Germinal center (tissue), 1 donor: ENCODE measurements around the gene RFC2.

ENCODE experiments used
- DNase-seq: peaks from one replicate; pipeline ENCODE4 v3.0.0; 2012; ENCODE audit warnings: mixed read lengths, low spot score

RFC2 gene

GRCh38 chr7:74254129-74254857, at the start of gene RFC2:
RFC2 (minus strand) TSS chr7:74254399; CDS start chr7:74254383, 16 bp downstream.
- DNase-seq, result peak; percentile 94

DNA sequence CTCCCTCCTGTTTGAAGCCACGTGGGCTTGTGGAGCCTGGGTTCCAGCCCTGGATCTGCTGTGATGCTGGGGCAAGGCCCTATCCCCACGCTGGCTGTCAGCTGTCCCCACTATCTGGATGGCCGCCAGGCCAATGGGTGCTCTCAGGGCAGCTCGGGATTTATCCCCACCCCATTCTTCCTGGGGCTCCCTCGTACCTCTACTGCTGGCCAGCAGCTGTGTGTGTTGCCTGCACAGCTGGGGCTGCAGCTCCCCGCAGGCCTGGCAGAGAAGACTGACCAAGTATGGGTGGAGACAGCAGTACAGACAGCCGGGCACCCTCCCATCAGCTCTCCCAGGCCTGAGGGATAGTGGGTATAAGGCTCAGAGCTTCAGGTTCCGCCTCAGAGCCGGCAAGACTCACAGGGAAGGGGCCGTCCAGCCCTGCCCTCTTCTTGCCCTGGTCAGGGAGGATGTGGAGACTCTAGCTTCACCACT, 48.6 kb upstream of the RFC2 start:
- DNase-seq, result no peak

GRCh38 chr7:74300926-74301325, 46.7 kb upstream of the RFC2 start:
- no peak for DNase-seq

DNA sequence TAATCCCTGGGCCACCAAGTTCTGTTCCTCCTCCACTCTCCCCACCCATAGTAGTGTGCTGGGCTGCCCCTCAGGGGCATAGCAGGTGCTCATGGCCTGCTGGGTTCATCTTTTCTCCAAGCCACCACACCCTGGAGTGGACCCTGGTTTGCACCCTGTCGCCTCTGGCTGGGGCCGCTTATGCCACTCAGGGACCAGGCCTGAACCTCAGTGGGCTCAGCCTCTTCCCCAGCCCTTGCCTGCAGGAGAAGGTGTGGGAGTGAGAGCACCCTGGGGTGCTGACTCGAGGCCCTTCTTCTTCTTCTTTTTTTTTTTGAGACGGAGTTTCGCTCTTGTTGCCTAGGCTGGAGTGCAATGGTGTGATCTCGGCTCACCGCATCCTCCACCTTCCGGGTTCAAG, 45.2 kb upstream of the RFC2 start:
- DNase-seq, result no peak

DNA sequence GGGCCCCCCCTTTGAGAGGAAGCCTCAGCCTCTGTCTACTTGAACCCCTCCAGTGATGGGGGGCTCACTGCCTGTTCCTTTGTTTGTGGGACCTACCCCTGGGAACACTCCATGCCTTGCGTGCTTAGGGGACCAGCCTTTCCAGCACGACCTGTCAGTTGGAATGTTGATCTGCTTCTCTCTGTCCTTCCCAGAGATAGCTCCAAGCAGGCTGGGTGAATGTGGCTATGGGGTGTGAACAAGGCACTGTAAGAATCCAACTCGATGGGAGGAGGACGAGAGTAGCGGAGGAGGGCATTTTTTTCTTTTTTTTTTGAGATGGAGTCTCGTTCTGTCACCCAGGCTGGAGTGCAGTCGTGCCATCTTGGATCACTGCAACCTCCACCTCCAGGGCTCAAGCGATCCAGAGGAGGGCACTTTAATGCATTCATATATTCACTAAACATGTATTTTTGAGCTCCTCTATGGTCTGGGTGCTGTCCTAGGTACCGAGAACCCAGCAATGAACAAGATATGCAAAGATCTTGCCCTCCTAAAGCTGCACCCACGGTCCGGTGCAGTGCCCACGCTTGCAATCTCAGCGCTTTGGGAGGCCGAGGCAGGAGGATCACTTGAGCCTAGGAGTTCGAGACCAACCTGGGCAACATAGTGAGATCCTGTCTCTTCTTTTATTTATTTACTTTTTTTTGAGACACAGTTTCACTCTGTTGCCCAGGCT, 43.5 kb upstream of the RFC2 start:
- DNase-seq, result no peak

DNA sequence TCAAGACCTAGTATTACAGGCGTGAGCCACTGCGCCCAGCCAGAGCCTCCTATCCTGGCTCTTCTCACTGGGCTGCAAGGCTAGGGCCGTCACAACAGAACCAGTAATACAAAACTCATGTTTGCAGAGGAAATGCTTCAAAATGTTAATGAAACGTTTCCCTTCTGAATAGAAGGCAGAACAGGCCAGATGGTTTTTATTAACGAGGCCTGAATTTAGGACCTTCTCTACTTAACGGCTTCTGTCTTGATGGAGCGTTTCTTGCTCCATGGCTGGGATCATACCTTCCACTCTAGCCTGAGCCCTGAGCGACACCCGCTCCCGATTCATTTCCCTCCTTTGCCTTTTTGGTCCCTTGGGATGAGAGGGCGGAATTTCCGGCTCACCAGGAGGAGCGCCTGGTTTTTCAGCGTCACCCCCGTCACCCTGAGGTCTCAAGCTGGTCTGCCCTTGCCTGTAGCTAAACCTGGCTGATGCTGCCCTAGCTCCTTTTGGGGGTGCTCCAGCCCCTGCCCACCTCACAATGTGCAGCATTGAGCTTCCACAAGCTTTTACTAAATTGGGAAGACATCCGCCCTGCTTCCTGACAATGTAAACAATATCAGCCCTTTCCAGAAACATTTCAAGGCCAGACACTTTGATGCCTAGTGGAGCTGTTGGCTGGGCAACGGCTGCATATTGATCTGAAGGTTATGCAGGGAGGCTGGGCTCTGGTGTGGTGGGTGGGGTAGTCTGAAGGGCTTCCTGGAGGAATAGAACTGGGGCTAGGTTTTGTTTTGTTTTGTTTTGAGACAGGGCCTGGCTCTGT, 40.2 kb upstream of the RFC2 start:
- no peak for DNase-seq

DNA sequence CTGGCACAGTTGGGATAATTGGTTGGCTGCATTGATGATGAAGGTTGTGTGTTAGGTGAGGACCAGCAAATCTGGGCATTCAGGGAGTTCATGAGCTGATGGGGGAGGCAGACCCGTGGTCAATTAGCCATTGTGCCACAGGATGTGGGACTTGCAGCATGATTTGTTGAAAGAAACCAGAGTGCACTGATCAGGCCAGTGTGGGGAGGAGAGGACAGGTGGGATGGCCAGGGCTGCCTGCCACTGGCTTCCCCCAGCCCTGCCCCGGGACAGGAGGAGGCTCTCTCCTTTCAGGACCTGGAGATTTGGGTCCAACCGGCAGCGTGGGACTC, 39.3 kb upstream of the RFC2 start:
- DNase-seq, result no peak

GRCh38 chr7:74292757-74293576, 38.8 kb upstream of the RFC2 start:
- no peak for DNase-seq

- DNase-seq, result no peak
Measured at GRCh38 chr7:74291535-74291934, 37.3 kb upstream of the RFC2 start.

DNA sequence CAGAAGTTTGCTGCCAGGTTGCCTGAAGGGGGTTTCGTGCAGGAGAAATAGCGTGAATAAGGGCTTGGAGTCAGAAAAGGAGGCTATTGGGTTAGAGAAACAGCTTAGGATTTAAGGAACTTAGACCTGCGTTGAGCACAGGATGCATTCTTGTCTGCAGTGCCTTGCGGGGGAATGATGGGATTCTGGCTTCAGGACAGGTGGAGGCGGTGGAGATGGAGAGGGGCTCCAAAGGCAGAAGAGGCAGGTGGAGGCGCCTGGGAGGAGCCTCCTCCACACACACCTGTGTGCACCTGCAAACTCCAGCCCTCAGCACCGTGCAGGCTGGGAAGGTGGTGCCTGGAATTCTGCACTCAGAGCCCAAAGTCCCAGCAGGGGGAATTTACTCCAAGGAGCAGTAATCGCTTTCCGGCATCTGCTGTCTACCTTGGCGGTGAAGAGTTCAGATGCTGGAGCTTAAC, 36.8 kb upstream of the RFC2 start:
- no peak for DNase-seq

- DNase-seq, result no peak
Measured at GRCh38 chr7:74290553-74290950, 36.4 kb upstream of the RFC2 start.

- DNase-seq, result peak; percentile 46
Measured at GRCh38 chr7:74289659-74290552, 35.7 kb upstream of the RFC2 start.

DNA sequence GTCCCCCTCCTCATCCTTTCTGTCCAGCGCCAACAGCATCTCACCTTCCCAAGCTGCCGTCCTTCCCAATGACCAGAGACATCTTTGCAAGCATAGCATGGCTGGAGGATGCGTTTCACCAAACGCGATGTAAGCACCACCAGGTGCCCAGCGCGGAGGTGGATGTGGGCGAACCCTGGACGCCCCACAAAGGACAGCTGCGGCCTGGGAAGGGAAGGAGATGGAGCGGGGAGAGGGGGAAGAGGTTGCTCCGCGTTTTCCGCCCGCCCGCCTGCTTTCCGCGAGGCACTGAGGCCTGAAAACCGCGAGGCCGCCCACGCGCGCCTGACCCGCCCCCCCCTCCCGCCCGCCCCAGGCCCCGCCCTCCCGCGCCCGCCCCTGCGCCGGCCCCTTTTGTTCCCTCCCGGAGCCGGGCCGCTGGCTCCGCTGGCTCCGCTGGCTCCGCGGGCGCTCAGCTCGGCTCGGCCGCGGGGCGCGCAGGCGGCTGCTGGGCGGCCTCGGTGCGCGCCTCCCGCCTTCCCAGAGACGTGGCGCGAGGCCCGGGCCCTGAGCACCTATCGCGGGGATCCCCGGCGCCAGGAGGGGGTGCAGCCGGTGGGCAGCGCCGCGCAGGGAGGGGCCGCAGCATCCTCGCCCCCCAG, 34.9 kb upstream of the RFC2 start, which contains the start of gene CLIP2:
CLIP2 (plus strand) TSS at position 390 of the 641 bp plus-strand sequence. CDS start 28,140 bp downstream, outside the sequence.
- DNase-seq, result peak; percentile 91

GRCh38 chr7:74288034-74288881, 34.1 kb upstream of the RFC2 start:
- DNase-seq, result no peak

- DNase-seq, result no peak
Measured at GRCh38 chr7:74287303-74288033, 33.3 kb upstream of the RFC2 start.

GRCh38 chr7:74286131-74286530, 31.9 kb upstream of the RFC2 start:
- no peak for DNase-seq

GRCh38 chr7:74284781-74285259, 30.6 kb upstream of the RFC2 start:
- peak; percentile 50 for DNase-seq

DNA sequence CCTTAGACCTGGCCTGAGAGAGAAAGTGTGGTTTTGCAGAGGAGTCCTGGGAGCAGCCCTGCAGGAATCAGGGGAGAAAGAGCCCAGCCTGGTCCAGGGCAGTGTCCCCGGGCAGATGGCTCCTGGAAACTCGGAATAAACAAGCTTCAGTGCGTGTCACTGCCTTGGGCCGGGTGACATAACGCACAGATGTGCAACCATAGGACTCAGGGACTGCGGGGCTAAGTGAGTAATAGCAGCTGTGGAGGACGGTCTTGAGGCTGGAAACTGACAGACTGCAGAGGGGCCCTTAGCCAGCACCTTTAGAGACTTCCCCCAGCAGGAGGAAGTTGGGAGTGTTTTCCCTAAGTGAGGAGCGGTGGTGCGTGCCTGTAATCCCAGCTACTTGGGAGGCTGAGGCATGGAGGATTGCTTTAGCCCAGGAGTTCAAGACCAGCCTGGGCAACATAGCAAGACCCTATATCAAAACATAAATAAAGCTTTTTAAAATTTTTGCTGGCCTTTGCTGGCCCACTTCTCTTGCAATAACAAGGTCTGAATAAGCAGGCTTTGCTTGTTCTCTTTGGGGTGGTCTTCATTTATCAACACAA, 29.8 kb upstream of the RFC2 start:
- DNase-seq, result no peak
